HCT116 (cell line): Measurements from ENCODE around the gene CHAD. TPM values are rescaled to one million over a fixed set of nuclear protein-coding genes. Genes with fewer than 3 reads are reported as not detected.
"Not testable (repeated sequence)": the region's sequence is repeated elsewhere in the genome, so short reads cannot be mapped to it uniquely, and the experiment has no call there.

Experiments
- ATAC-seq: fragments of 200-7000 bp; cut with Tn5 transposase; 2 replicates; pipeline ENCODE4 v1.9.1; 2020; ENCODE audit warnings: mild to moderate bottlenecking, moderate library complexity
- BruUV-seq: library from RNA; stranded (reverse); fragments of 400-500 nt; replicated peaks from 2 replicates; lab custom pipeline; 2021; lab: Mats Ljungman, UMichigan
- CTCF ChIA-PET: fragments of 300-600 bp; sonication (Branson Sonifier 250); formaldehyde crosslinking; loops from one replicate; lab custom pipeline; 2021; ENCODE audit warnings: antibody characterized with exemption; lab: Charles Lee
- POLR2A ChIA-PET: fragments of 300-600, 350-600 bp; sonication (Branson Sonifier 250); formaldehyde crosslinking; loops from one replicate; lab custom pipeline; 2021; ENCODE audit warnings: antibody characterized with exemption; lab: Charles Lee
- RAD21 ChIA-PET, 2 experiments: fragments of 300-600 bp; sonication (Branson Sonifier 250); formaldehyde crosslinking; loops; one replicate each; lab custom pipeline; 2023; ENCODE audit warnings: low total read pairs in 2 of 2; ENCODE audit not compliant: uncharacterized antibody in 2 of 2, unreplicated experiment in 2 of 2, low non-redundant PET in 1 of 2; lab: Charles Lee
- DNase-seq: peaks from one replicate; pipeline ENCODE4 v3.0.0-alpha.2; 2010; ENCODE audit warnings: low read depth, low spot score
- H2AFZ ChIP-seq: fragments of 200-600 bp; shearing (Covaris generic), sonication (generic); 2 replicates; pipeline ENCODE4 v1.6.1; 2017; ENCODE audit warnings: low read depth, mixed run types, mixed read lengths, antibody characterized with exemption, low read length; ENCODE audit not compliant: poor library complexity, severe bottlenecking
- H3K27ac ChIP-seq: 2 replicates; pipeline ENCODE4 v1.5.1; 2012; ENCODE audit warnings: low read depth, low read length
- H3K27me3 ChIP-seq: fragments of 200-600 bp; sonication (generic); 2 replicates; pipeline ENCODE4 v1.6.1; 2016; ENCODE audit warnings: mixed run types, low read length, mixed read lengths; ENCODE audit not compliant: insufficient read depth
- H3K36me3 ChIP-seq, 2 experiments: fragments of 200-500 bp in 1 of 2; fragments of 200-600 bp in 1 of 2; sonication (Bioruptor generic) in 1 of 2; sonication (generic) in 1 of 2; 2 replicates each; pipeline versions ENCODE4 v1.5.1 to v1.6.1; 2014 to 2016; ENCODE audit warnings: low read length in 2 of 2, inconsistent platforms in 1 of 2, mixed read lengths in 1 of 2, mixed run types in 1 of 2; ENCODE audit not compliant: insufficient read depth in 2 of 2, control insufficient read depth in 1 of 2
- H3K4me1 ChIP-seq, 2 experiments: fragments of 200-600 bp in 1 of 2; sonication (generic) in 1 of 2; 2 replicates each; pipeline versions ENCODE4 v1.5.1 to v1.6.1; 2012 to 2017; ENCODE audit warnings: low read length in 2 of 2, inconsistent platforms in 1 of 2, mild to moderate bottlenecking in 1 of 2, mixed read lengths in 1 of 2, mixed run types in 1 of 2, moderate library complexity in 1 of 2; ENCODE audit not compliant: insufficient read depth in 2 of 2, control insufficient read depth in 1 of 2
- H3K4me2 ChIP-seq: fragments of 200-600 bp; sonication (generic); 2 replicates; pipeline ENCODE4 v1.6.1; 2017; ENCODE audit warnings: mixed run types, low read length, mixed read lengths
- H3K4me3 ChIP-seq, 2 experiments: fragments of 200-600 bp in 1 of 2; sonication (generic) in 1 of 2; replicated peaks in 1 of 2; 2 replicates each; pipeline ENCODE4 v1.5.1; 2011 to 2016; ENCODE audit warnings: low read length in 2 of 2, control low read depth in 1 of 2, low read depth in 1 of 2, mild to moderate bottlenecking in 1 of 2, mixed read lengths in 1 of 2, mixed run types in 1 of 2
- H3K79me2 ChIP-seq: fragments of 200-600 bp; sonication (generic); 2 replicates; pipeline ENCODE4 v1.6.1; 2017; ENCODE audit warnings: mild to moderate bottlenecking, mixed run types, low read length, moderate library complexity, mixed read lengths; ENCODE audit not compliant: insufficient read depth
- H3K9ac ChIP-seq: fragments of 200-600 bp; sonication (generic); 2 replicates; pipeline ENCODE4 v1.6.1; 2016; ENCODE audit warnings: low read length, mixed read lengths
- H3K9me2 ChIP-seq: fragments of 200-600 bp; sonication (generic), shearing (Covaris generic); 2 replicates; pipeline ENCODE4 v1.6.1; 2017; ENCODE audit warnings: mixed run types, mild to moderate bottlenecking, moderate library complexity; ENCODE audit not compliant: insufficient read depth
- H3K9me3 ChIP-seq, 2 experiments: fragments of 200-500 bp in 1 of 2; fragments of 200-600 bp in 1 of 2; sonication (Bioruptor generic) in 1 of 2; sonication (generic) in 1 of 2; 2 replicates each; pipeline ENCODE4 v1.6.1; 2014 to 2017; ENCODE audit warnings: low read length in 2 of 2, mixed read lengths in 2 of 2, inconsistent platforms in 1 of 2, low read depth in 1 of 2, mild to moderate bottlenecking in 1 of 2, mixed run types in 1 of 2, moderate library complexity in 1 of 2; ENCODE audit not compliant: control insufficient read depth in 1 of 2, insufficient read depth in 1 of 2
- H4K20me1 ChIP-seq: fragments of 200-600 bp; sonication (generic), shearing (Covaris generic); 2 replicates; pipeline ENCODE4 v1.6.1; 2017; ENCODE audit warnings: mixed run types, mild to moderate bottlenecking, moderate library complexity; ENCODE audit not compliant: insufficient read depth
- REST ChIP-seq: IDR thresholded peaks from 2 replicates; pipeline ENCODE4 v1.6.1; 2012; ENCODE audit warnings: low read depth
- SP1 ChIP-seq: IDR thresholded peaks from 2 replicates; pipeline ENCODE4 v1.6.1; 2012; ENCODE audit warnings: low read depth
- YY1 ChIP-seq: IDR thresholded peaks from 2 replicates; pipeline ENCODE4 v1.6.1; 2011; ENCODE audit warnings: low read length, low read depth, moderate library complexity, mild to moderate bottlenecking; ENCODE audit not compliant: insufficient replicate concordance; ENCODE audit errors: extremely low read depth
- ZFX ChIP-seq: fragments of 450-650 bp; IDR thresholded peaks from 2 replicates; pipeline ENCODE4 v1.6.1; 2017
- intact Hi-C: fragments of 100-400 bp; cut with micrococcal nuclease; formaldehyde crosslinking; loops from 2 replicates; pipeline ENCODE4 v1.10.0; 2022
- total RNA-seq: library from RNA; stranded (reverse); gene quantifications from one replicate; pipeline ENCODE4 v1.2.1, GENCODE V29; 2021; ENCODE audit not compliant: unreplicated experiment
- TF ChIP-seq, protein P1 (sequence below), 3 experiments: fragments of 200-600 bp in 1 of 3; sonication (generic) in 1 of 3; IDR thresholded peaks in 2 of 3; conservative IDR thresholded peaks in 1 of 3; 2 replicates each; pipeline ENCODE4 v1.5.1; 2012 to 2017; ENCODE audit warnings: low read depth in 2 of 3, low read length in 2 of 3, antibody characterized with exemption in 1 of 3, borderline replicate concordance in 1 of 3, control low read depth in 1 of 3, mild to moderate bottlenecking in 1 of 3, mixed read lengths in 1 of 3, mixed run types in 1 of 3, moderate library complexity in 1 of 3; ENCODE audit not compliant: insufficient read depth in 1 of 3
- TF ChIP-seq, protein P2 (sequence below): IDR thresholded peaks from 2 replicates; pipeline ENCODE4 v1.6.1; 2012

CHAD gene
- total RNA-seq, 1 experiment from 2014 or later = not detected

DNA sequence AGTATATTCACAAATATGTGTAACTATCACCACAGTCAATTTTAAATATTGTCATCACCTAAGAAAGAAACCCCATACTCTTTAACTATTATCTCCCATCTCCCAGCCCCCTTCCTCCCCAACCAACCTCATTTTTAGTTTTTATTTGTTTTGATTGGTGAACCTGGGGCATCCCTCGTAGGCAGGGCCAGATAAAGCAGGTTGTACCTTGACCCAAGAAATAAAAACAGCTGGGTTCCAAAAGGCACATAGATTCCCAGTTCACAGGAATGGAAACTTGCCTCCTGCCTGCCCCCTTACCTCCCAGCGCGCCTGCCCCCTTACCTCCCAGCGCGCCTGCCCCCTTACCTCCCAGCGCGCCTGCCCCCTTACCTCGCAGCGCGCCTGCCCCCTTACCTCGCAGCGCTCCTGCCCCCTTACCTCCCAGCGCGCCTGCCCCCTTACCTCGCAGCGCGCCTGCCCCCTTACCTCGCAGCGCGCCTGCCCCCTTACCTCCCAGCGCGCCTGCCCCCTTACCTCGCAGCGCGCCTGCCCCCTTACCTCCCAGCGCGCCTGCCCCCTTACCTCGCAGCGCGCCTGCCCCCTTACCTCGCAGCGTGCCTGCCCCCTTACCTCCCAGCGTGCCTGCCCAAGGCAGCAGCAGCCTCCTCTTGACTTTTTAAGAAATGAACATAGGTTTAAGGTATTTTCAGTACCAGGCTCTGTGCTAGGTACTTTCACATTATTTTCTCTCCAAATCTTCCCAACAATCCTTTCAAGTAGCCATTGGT lies 7.3 kb upstream of the CHAD start:
- H3K27ac ChIP-seq, ATAC-seq, H3K9me2 ChIP-seq, BruUV-seq, DNase-seq, H3K4me3 ChIP-seq, H2AFZ ChIP-seq, H3K36me3 ChIP-seq, H3K27me3 ChIP-seq, H3K4me2 ChIP-seq, CTCF ChIA-PET, RAD21 ChIA-PET, H3K9me3 ChIP-seq, H3K9ac ChIP-seq, intact Hi-C loops, H4K20me1 ChIP-seq: not testable (repeated sequence)
- Histone ChIP-seq H3K79me2 (peaks cover 19% of the 10 kb centered on the region), H3K4me1 (peaks cover 13 to 28% of the 10 kb centered on the region in 2 experiments)
- POLR2A ChIA-PET = interaction anchor here (0.6 kb wide), 1 partner anchor 231 kb away, joined by 3 read pairs; no protein-coding TSS in a partner anchor

DNA sequence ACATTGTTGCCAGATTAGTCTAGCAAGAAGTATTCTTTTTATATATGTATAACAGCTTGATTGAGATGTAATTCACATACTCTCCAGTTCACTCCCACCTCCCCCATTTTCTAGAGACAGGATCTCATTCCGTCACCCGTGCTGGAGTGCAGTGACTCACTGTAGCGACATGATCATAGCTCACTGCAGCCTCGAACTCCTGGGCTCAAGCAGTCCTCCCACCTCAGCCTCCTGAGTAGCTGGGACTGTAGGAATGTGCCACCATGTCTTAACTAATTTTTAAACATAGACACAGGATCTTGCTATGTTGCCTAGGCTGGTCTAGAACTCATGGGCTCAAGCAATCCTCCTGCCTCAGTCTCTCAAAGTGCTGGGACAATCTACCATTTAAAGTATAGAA lies 6.7 kb upstream of the CHAD start:
- H3K36me3 ChIP-seq = peaks cover 0 to 6% of the 10 kb centered on the region in 2 experiments; a peak in 1 of 4 replicates
- intact Hi-C loops = no loop called here
- BruUV-seq = no TSS peak
- no peak for ATAC-seq
- CTCF ChIA-PET = no interaction called here
- H3K9me2 ChIP-seq = no peaks in the 10 kb centered on the region
- H3K27ac ChIP-seq = no peak overlapping the region
- H3K4me2 ChIP-seq = no peak overlapping the region
- H4K20me1 ChIP-seq = no peaks in the 10 kb centered on the region
- no peak overlapping the region for H2AFZ ChIP-seq
- no peak overlapping the region for H3K4me3 ChIP-seq
- H3K27me3 ChIP-seq = no peaks in the 10 kb centered on the region
- H3K9ac ChIP-seq = no peak overlapping the region
- H3K9me3 ChIP-seq = no peaks in the 10 kb centered on the region
- TF ChIP-seq, protein P1, sequence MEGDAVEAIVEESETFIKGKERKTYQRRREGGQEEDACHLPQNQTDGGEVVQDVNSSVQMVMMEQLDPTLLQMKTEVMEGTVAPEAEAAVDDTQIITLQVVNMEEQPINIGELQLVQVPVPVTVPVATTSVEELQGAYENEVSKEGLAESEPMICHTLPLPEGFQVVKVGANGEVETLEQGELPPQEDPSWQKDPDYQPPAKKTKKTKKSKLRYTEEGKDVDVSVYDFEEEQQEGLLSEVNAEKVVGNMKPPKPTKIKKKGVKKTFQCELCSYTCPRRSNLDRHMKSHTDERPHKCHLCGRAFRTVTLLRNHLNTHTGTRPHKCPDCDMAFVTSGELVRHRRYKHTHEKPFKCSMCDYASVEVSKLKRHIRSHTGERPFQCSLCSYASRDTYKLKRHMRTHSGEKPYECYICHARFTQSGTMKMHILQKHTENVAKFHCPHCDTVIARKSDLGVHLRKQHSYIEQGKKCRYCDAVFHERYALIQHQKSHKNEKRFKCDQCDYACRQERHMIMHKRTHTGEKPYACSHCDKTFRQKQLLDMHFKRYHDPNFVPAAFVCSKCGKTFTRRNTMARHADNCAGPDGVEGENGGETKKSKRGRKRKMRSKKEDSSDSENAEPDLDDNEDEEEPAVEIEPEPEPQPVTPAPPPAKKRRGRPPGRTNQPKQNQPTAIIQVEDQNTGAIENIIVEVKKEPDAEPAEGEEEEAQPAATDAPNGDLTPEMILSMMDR (IDR thresholded peaks at IDR 0.05 in 2 of 3, conservative IDR thresholded peaks at IDR 0.05 in 1 of 3; ENCODE audit: borderline replicate concordance in 1 of 3, insufficient read depth in 1 of 3, low read depth in 2 of 3, low read length in 2 of 3) = no peak
- TF ChIP-seq YY1 (no peak), ZFX (no peak), REST (no peak), SP1 (no peak)
- TF ChIP-seq, protein P2, sequence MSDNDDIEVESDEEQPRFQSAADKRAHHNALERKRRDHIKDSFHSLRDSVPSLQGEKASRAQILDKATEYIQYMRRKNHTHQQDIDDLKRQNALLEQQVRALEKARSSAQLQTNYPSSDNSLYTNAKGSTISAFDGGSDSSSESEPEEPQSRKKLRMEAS = no peak
- TF ChIP-seq, all 23 proteins: peak for 0
- DNase-seq = no peak
- POLR2A ChIA-PET = no interaction called here
- H3K79me2 ChIP-seq = peaks cover 15% of the 10 kb centered on the region
- RAD21 ChIA-PET = no interaction called here
- H3K4me1 ChIP-seq = peaks cover 13 to 24% of the 10 kb centered on the region in 2 experiments
